NCI-H510A (cell line): ENCODE results near the gene CCDC201.

Experiments
- DNase-seq: peaks from one replicate; lab custom pipeline; 2025; lab: John Stamatoyannopoulos, UW

CCDC201 gene

DNA sequence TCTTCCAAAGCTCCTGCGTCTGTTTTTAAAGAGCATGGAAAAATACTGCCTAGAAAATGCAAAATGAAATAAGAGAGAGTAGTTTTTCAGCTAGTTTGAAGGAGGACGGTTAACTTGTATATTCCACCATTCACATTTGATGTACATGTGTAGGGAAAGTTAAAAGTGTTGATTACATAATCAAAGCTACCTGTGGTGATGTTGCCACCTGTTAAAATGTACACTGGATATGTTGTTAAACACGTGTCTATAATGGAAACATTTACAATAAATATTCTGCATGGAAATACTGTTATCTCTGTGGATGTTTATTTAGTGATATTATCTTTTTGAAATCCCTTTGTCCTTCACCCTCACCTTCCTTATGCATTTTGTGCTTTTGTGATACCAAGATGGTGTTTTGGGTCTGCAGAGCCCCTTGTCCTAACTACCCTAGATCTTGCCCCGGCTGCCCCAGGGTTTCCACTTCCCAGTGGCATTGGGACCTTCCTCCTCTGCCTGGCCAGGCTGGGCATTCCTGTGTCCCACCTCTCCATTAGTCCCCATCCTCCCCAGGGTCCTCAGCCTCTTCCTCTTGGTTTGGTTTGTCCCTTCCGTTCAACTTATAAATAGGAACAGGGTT, 20.6 kb upstream of the CCDC201 start:
- DNase-seq: no peak

GRCh38 chr7:45892407-45893035, 19.6 kb upstream of the CCDC201 start:
- DNase-seq: no peak

DNA sequence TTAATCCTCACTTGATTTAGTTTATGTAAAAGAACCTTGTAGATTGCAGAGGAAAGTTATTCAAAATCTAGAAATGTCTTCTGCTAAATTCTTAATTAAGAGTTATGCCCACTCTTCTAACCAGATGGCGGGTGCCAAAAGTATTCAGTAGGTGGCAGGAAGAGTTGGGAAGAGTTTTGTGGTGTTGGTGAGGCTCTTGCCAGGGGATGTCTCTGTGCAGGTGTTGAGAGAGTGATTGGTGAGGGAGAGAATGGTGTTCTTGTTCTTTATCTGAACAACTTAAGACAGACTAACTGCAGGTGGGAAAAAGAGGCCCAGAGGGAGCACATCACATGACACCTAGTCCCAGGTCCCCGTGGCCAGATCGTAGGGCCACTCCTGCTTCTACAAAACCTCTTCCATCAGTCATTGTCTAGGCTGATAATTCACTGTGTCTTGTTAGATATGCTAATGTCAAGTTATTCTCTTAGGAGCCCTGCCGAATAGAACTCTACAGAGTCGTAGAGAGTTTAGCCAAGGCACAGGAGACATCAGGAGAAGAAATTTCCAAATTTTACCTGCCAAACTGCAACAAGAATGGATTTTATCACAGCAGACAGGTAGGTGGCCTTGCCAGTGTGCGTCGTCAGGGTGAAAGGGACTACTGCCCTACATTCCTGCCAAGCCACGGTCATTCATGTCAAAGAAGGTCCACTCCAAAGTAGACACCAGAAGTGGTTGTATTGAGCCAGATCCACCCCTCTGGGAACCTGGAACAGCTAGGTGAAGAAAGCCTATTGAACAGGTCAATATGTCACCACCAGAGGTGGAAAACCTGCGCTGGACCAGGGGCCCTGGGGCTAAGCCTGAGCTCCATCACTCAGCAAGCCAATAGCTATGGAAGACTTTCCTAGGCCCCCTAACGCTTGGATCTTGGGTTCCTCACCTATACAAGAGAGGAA, 18.9 kb upstream of the CCDC201 start:
- no peak for DNase-seq

DNA sequence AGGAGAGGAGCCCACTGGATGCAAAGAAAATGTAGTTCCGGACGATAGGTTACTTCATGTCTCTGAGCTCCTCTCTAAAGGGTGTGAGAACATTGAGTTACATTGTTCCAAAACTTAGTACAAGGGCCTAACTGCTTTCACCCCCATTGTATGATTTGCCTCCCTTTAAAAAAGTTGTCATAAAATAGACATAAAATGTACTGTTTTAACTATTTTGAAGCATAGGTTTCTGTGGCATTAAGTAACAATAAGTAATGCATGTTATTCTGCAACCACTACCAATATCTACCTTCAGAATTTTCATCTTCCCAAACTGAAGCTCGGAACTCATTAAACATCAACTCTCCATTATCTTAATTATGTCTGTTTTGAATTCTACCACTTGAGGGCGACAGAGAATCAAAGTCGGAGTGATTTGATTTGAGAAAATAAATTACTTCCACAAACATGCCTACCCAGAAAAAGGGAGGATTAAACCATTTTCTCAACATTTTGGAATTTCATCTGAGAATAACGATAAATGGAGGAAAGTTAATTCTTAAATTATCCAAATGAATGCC, 18.1 kb upstream of the CCDC201 start:
- DNase-seq: no peak

GRCh38 chr7:45890125-45890901, 17.4 kb upstream of the CCDC201 start:
- no peak for DNase-seq

- DNase-seq: no peak
Observed at GRCh38 chr7:45889367-45890067, 16.6 kb upstream of the CCDC201 start.

DNA sequence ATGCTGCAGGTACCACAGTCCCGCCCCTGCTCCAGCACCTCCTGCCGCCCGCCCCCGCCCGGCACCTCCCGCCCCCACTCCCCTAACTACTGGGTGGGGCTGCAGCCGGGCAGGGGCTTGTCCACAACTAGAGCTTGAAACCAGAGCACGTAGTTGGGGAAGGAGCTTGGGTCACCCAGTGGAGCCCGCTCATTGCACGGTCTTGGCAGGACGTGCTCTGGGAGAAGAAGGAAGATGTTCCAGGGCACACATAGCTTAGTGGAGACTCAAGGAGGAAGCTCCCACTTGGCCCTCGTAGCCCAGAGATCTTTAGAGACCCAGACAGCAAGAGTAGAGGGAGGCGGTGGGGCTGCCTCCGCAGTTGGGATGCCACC, 16.1 kb upstream of the CCDC201 start:
- no peak for DNase-seq

DNA sequence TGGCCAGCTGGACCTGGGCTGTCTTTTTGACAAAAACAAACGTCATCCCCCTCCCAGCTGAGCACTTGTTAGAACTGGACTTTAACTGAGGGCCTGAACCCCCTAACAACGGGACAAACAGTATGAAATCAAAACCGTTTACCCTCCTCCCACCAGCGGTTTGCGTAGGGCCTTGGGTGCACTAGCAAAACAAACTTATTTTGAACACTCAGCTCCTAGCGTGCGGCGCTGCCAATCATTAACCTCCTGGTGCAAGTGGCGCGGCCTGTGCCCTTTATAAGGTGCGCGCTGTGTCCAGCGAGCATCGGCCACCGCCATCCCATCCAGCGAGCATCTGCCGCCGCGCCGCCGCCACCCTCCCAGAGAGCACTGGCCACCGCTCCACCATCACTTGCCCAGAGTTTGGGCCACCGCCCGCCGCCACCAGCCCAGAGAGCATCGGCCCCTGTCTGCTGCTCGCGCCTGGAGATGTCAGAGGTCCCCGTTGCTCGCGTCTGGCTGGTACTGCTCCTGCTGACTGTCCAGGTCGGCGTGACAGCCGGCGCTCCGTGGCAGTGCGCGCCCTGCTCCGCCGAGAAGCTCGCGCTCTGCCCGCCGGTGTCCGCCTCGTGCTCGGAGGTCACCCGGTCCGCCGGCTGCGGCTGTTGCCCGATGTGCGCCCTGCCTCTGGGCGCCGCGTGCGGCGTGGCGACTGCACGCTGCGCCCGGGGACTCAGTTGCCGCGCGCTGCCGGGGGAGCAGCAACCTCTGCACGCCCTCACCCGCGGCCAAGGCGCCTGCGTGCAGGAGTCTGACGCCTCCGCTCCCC, 15.5 kb upstream of the CCDC201 start, which contains the start of gene IGFBP1:
Gene IGFBP1, plus strand, starts transcription at position 304 of the 808 bp plus-strand sequence. Its CDS starts 165 bp downstream, at position 469.
- no peak for DNase-seq

- DNase-seq: no peak
Observed at GRCh38 chr7:45886931-45887667, 14.2 kb upstream of the CCDC201 start.

DNA sequence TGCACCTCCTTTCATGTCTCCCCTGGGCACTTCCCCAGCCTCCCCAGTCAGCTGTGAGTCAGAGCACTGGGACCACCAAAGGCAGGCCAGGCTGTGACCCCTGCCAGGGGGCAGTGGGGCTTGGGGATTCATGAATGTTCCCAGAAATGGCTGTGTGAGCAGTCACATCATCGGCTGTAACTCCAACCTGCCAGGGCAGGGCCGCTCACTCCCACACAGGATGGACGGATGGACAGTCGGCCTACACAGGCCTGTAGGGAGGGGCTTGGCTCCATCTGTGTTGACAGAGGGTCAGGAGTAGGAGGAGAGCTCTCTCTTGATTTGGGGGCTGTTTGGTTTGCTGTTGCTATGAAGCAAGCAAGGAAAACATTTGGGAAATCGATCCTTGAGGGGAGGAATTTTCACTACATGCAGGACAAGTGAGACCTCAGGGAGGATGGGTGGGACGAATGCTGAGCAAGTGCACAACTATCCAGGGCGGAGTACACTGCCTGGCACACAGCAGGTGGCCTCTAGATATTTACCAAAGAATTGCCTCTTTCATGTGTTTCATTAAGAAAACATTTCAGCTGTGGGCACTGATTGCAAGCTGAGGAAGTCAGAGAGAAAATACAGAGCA, 12.5 kb upstream of the CCDC201 start:
- DNase-seq: no peak

DNA sequence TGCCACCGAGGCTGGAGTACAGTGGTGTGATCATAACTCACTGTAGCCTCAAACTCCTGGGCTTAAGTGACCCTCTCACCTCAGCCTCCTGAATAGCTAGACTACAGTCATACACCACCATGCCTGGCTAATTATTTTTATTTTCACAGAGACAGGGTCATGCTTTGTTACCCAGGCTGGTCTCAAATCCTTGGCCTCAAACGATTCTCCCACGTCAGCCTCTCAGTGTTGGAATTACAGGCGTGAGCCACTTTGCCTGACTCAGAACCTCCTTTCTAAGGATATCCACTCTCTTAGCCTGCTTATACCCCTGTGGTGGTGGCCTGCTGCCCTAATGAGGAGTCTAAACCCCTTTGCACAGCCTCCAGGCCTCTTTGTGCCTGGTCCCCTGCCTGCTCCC, 11.3 kb upstream of the CCDC201 start:
- DNase-seq: no peak

DNA sequence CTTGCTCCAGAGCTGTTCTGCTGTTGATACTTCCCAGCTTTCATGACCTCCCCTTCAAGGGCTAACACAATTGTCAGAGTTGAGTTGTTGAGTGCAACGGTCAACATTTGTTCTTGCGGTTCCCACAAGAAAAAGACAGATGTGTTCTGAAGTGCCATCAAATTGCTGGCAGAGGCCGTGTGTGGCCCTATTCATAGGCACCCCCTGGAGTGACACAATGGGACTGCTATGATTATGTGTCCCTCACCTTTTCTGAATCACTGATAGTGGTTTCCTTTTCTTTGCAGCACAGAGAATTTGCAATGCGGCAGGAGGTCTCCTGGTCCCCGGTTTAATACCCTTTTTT, 9.6 kb upstream of the CCDC201 start:
- DNase-seq: no peak

- no peak for DNase-seq
Observed at GRCh38 chr7:45881759-45882464, 9.0 kb upstream of the CCDC201 start.

GRCh38 chr7:45881280-45881758, 8.4 kb upstream of the CCDC201 start:
- DNase-seq: no peak

DNA sequence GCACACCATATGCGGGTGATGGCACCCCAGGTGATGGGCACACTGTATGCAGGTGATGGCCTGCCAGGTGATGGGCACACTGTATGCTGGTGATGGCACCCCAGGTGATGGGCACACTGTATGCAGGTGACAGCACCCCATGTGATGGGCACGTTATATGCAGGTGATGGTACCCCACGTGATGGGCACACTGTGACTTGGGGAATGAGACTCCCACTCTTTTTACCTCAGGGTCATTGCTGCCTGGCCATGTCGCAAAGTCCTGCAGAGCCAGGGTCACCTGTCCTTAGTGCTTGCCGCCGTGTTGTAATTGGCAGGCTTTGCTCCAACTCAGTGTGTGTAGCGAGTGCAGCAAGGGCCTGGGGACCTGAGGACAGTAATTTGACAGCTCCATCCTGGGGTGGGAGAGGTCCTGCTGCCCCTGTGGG, 7.6 kb upstream of the CCDC201 start:
- DNase-seq: no peak

GRCh38 chr7:45878457-45879144, 5.7 kb upstream of the CCDC201 start:
- no peak for DNase-seq

DNA sequence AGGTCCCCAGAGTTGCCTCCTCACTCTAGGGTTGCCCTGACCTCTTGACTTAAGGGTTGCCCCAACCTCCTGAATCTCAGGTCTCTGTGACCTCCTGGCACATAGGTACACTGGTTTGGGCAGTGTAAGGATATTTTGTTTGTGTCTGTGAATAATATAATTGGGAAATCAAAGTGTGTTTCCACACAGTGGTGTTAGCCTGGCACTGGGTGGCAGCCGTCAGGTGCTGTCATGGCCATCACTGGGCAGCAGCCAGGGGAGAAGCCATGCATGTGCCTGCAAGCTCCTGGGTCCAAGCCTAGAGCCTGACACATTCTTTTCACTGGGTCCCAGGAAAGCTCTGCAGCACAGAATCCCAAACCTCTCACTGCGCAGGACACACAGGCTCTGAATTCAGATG, 3.6 kb upstream of the CCDC201 start:
- DNase-seq: no peak
